IMR-90 (cell line): ENCODE results near the gene ARHGAP15. TPM values are rescaled to one million over a fixed set of nuclear protein-coding genes. Genes with fewer than 3 reads are reported as not detected.

ENCODE experiments used
- ATAC-seq: fragments of 200-7000 bp; cut with Tn5 transposase; 2 replicates; pipeline ENCODE4 v1.9.1; 2020; ENCODE audit warnings: low read depth, mild to moderate bottlenecking, moderate library complexity
- BruUV-seq: library from RNA; stranded (reverse); fragments of 400-500 nt; replicated peaks from 2 replicates; lab custom pipeline; 2021; lab: Mats Ljungman, UMichigan
- CTCF ChIA-PET: fragments of 300-600 bp; formaldehyde crosslinking; extraction: SDS; loops from one replicate; lab custom pipeline; 2021; ENCODE audit warnings: antibody characterized with exemption; lab: Yijun Ruan, JAX
- POLR2A ChIA-PET: fragments of 300-600 bp; sonication (Branson Sonifier 250); formaldehyde crosslinking; loops from one replicate; lab custom pipeline; 2022; ENCODE audit warnings: antibody characterized with exemption; ENCODE audit not compliant: unreplicated experiment; lab: Charles Lee
- DNase-seq: peaks from one replicate; pipeline ENCODE4 v3.0.0; 2013
- H2AFZ ChIP-seq: replicated peaks from 2 replicates; pipeline ENCODE3; 2013; ENCODE audit warnings: low read length, mild to moderate bottlenecking; ENCODE audit not compliant: poor library complexity
- H2AK5ac ChIP-seq: 2 replicates; pipeline ENCODE4 v1.6.1; 2013; ENCODE audit warnings: low read depth, low read length, inconsistent platforms
- H2AK9ac ChIP-seq: replicated peaks from 2 replicates; pipeline ENCODE3; 2013; ENCODE audit warnings: mild to moderate bottlenecking, low read depth, low read length, moderate library complexity; ENCODE audit not compliant: poor library complexity
- H2BK120ac ChIP-seq: 2 replicates; pipeline ENCODE4 v1.6.1; 2013; ENCODE audit warnings: low read depth, low read length, inconsistent platforms
- H2BK15ac ChIP-seq: 3 replicates; pipeline ENCODE4 v1.6.1; 2013; ENCODE audit warnings: low read depth, low read length, inconsistent platforms
- H2BK20ac ChIP-seq: 2 replicates; pipeline ENCODE4 v1.6.1; 2013; ENCODE audit warnings: low read depth, mild to moderate bottlenecking, inconsistent platforms, low read length, moderate library complexity
- H2BK5ac ChIP-seq: 2 replicates; pipeline ENCODE4 v1.6.1; 2013; ENCODE audit warnings: mild to moderate bottlenecking, low read depth, low read length, inconsistent platforms; ENCODE audit not compliant: poor library complexity, severe bottlenecking
- H3K14ac ChIP-seq: replicated peaks from 2 replicates; pipeline ENCODE4 v1.6.1; 2013; ENCODE audit warnings: low read depth, low read length, inconsistent platforms
- H3K18ac ChIP-seq: 2 replicates; pipeline ENCODE4 v1.6.1; 2013; ENCODE audit warnings: low read depth, low read length, control low read depth
- H3K23ac ChIP-seq: 2 replicates; pipeline ENCODE4 v1.6.1; 2013; ENCODE audit warnings: low read depth, low read length, inconsistent platforms
- H3K27ac ChIP-seq: 2 replicates; pipeline ENCODE4 v1.5.1; 2013; ENCODE audit warnings: mild to moderate bottlenecking, control low read depth, low read length; ENCODE audit not compliant: insufficient read depth
- H3K27me3 ChIP-seq: 2 replicates; pipeline ENCODE4 v1.6.1; 2013; ENCODE audit warnings: low read length; ENCODE audit not compliant: control insufficient read depth, insufficient read depth
- H3K36me3 ChIP-seq: 2 replicates; pipeline ENCODE4 v1.6.1; 2013; ENCODE audit warnings: low read length, mixed read lengths; ENCODE audit not compliant: control insufficient read depth, insufficient read depth
- H3K4ac ChIP-seq: 2 replicates; pipeline ENCODE4 v1.6.1; 2013; ENCODE audit warnings: low read depth, low read length, inconsistent platforms
- H3K4me1 ChIP-seq: 2 replicates; pipeline ENCODE4 v1.6.1; 2013; ENCODE audit warnings: low read length, mixed read lengths; ENCODE audit not compliant: control insufficient read depth, insufficient read depth
- H3K4me2 ChIP-seq: 2 replicates; pipeline ENCODE4 v1.6.1; 2013; ENCODE audit warnings: low read depth, mild to moderate bottlenecking, control low read depth, low read length, moderate library complexity
- H3K4me3 ChIP-seq: 2 replicates; pipeline ENCODE4 v1.5.1; 2013; ENCODE audit warnings: low read depth, mild to moderate bottlenecking, control low read depth, low read length, moderate library complexity; ENCODE audit not compliant: insufficient read depth
- H3K56ac ChIP-seq: 2 replicates; pipeline ENCODE4 v1.6.1; 2013; ENCODE audit warnings: low read length, inconsistent platforms; ENCODE audit not compliant: insufficient read depth; ENCODE audit errors: extremely low read depth
- H3K79me1 ChIP-seq, 2 experiments: 2 replicates each; pipeline ENCODE4 v1.6.1; 2013; ENCODE audit warnings: low read length in 2 of 2, inconsistent platforms in 1 of 2, low read depth in 1 of 2
- H3K9ac ChIP-seq: 2 replicates; pipeline ENCODE4 v1.6.1; 2013; ENCODE audit warnings: low read depth, low read length, control low read depth
- H3K9me1 ChIP-seq: 2 replicates; pipeline ENCODE4 v1.6.1; 2013; ENCODE audit warnings: low read length, inconsistent platforms; ENCODE audit not compliant: insufficient read depth
- H3K9me3 ChIP-seq: 2 replicates; pipeline ENCODE4 v1.6.1; 2013; ENCODE audit warnings: low read length; ENCODE audit not compliant: control insufficient read depth, insufficient read depth
- H4K20me1 ChIP-seq: 2 replicates; pipeline ENCODE4 v1.6.1; 2013; ENCODE audit warnings: low read length, inconsistent platforms; ENCODE audit not compliant: insufficient read depth
- H4K5ac ChIP-seq: 2 replicates; pipeline ENCODE4 v1.6.1; 2013; ENCODE audit warnings: mild to moderate bottlenecking, low read depth, low read length, control low read depth
- H4K8ac ChIP-seq, 2 experiments: 2 replicates each; pipeline ENCODE4 v1.6.1; 2013; ENCODE audit warnings: low read depth in 2 of 2, low read length in 2 of 2, control low read depth in 1 of 2, inconsistent platforms in 1 of 2
- H4K91ac ChIP-seq: 2 replicates; pipeline ENCODE4 v1.6.1; 2013; ENCODE audit warnings: low read depth, low read length, inconsistent platforms; ENCODE audit not compliant: insufficient read depth
- CEBPB ChIP-seq: IDR thresholded peaks from 2 replicates; pipeline ENCODE4 v1.6.1; 2012; ENCODE audit warnings: low read depth, low read length, improper control_type of control experiment
- CHD1 ChIP-seq: IDR thresholded peaks from 2 replicates; pipeline ENCODE4 v1.6.1; 2012; ENCODE audit warnings: low read depth, low read length, improper control_type of control experiment
- WGBS, 2 experiments: methylation state at CpG; one replicate each; pipeline versions ENCODE4 v1.1.5 to v1.1.7; 2013; ENCODE audit warnings: missing lambda C conversion rate in 2 of 2; ENCODE audit not compliant: insufficient read length in 1 of 2; ENCODE audit errors: extremely low coverage in 2 of 2; 5-methylcytosine and 5-hydroxymethylcytosine counted together
- dilution Hi-C: fragments of 300-500 bp; cut with HindIII; formaldehyde crosslinking; loops from one replicate; pipeline ENCODE4 v1.14.3; 2018; ENCODE audit warnings: low sequenced_read_pairs; ENCODE audit not compliant: unreplicated experiment
- in situ Hi-C: fragments of 300-500 bp; cut with MboI; formaldehyde crosslinking; loops from 3 replicates; pipeline ENCODE4 v1.14.3; 2019; ENCODE audit warnings: low sequenced_read_pairs, inconsistent platforms, mixed read lengths
- intact Hi-C: fragments of 100-400 bp; cut with micrococcal nuclease; formaldehyde crosslinking; loops from 2 replicates; pipeline ENCODE4 v1.10.0; 2022
- polyA plus RNA-seq, 3 experiments: library from polyadenylated mRNA; depleted of rRNA; stranded (reverse); fragments of >200 nt; gene quantifications; 2 replicates each; pipeline ENCODE4 v1.2.3, GENCODE V29; 2012; ENCODE audit warnings: low replicate concordance in 1 of 3
- total RNA-seq: library from RNA; depleted of rRNA; stranded (reverse); fragments of >200 nt; gene quantifications from 2 replicates; pipeline ENCODE4 v1.2.3, GENCODE V29; 2012

Gene ARHGAP15
- total and polyA plus RNA-seq, 2 of the 4 experiments (the other 2 are of a cell fraction), result not detected

DNA sequence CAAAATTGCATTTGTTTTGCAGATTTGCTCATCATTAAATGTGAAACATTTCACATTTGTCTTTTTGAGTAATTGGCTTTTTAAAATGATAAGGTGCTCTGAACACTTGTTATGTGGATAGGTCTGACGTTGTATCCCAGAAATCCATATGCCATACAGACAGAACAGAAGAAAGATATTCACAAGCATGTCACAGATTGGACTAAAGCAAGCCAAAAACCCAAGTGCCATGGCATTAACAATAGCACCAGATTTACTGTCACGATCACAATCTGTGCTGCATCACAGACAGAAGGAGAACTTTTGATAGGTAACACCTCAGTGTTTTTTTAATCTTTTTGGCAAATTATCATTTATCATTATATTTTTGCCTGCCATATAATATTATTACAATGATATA lies 272.6 kb downstream of the ARHGAP15 start:
- DNase-seq (no peak), ATAC-seq (no peak)
- no peak overlapping the region for H3K56ac ChIP-seq
- no peak overlapping the region for H2AK5ac ChIP-seq
- no peak overlapping the region for H3K23ac ChIP-seq
- no peak overlapping the region for H4K5ac ChIP-seq
- no peak overlapping the region for H4K91ac ChIP-seq
- H3K79me1 ChIP-seq, result no peaks in the 10 kb centered on the region
- intact Hi-C loops (no loop called here), in situ Hi-C loops (no loop called here), dilution Hi-C loops (no loop called here)
- no peak overlapping the region for H3K4ac ChIP-seq
- no peaks in the 10 kb centered on the region for H3K9me1 ChIP-seq
- H2AFZ ChIP-seq, result no peak overlapping the region
- no peak overlapping the region for H3K18ac ChIP-seq
- H2BK5ac ChIP-seq, result no peak overlapping the region
- TF ChIP-seq CEBPB (no peak), CHD1 (no peak)
- no peaks in the 10 kb centered on the region for H3K36me3 ChIP-seq
- H2BK20ac ChIP-seq, result no peak overlapping the region
- H3K4me3 ChIP-seq, result no peak overlapping the region
- H2AK9ac ChIP-seq, result no peak overlapping the region
- H3K27me3 ChIP-seq, result no peaks in the 10 kb centered on the region
- H3K4me1 ChIP-seq, result peaks cover 7% of the 10 kb centered on the region
- H2BK120ac ChIP-seq, result no peak overlapping the region
- no peak overlapping the region for H4K8ac ChIP-seq
- no peak overlapping the region for H3K9ac ChIP-seq
- no peak overlapping the region for H3K27ac ChIP-seq
- H4K20me1 ChIP-seq, result no peaks in the 10 kb centered on the region
- H3K14ac ChIP-seq, result no peak overlapping the region
- POLR2A ChIA-PET, result no interaction called here
- BruUV-seq, result no TSS peak
- H3K4me2 ChIP-seq, result no peak overlapping the region
- no CpG with 5 or more reads among the region's 2 CpGs for WGBS, 2 experiments
- H2BK15ac ChIP-seq, result no peak overlapping the region
- CTCF ChIA-PET, result no interaction called here
- H3K9me3 ChIP-seq, result no peaks in the 10 kb centered on the region
